ENCODE data around the gene BHLHE41. TPM values are rescaled to one million over a fixed set of nuclear protein-coding genes. Genes with fewer than 3 reads are reported as not detected.

BHLHE41 gene
- total and polyA plus RNA-seq, 2 experiments from 2014 or later: 1.6 to 3.6 TPM

- no peak overlapping the region for H3K4me2 ChIP-seq
- no peak for TF ChIP-seq CTCF (IDR thresholded peaks at IDR 0.05; ENCODE audit: poor library complexity)
- TF ChIP-seq EZH2phosphoT487 (IDR thresholded peaks at IDR 0.05; ENCODE audit: low read depth, severe bottlenecking, unreplicated experiment): no peak
- TF ChIP-seq EZH2 (IDR thresholded peaks at IDR 0.05; ENCODE audit: borderline replicate concordance): no peak
- no peaks in the 10 kb centered on the region for H3K27me3 ChIP-seq
- peaks cover 11% of the 10 kb centered on the region for H3K4me1 ChIP-seq (ENCODE audit: insufficient read depth)
- no peaks in the 10 kb centered on the region for H3K9me2 ChIP-seq (replicated peaks; ENCODE audit: insufficient read depth)
- no peaks in the 10 kb centered on the region for H3K79me2 ChIP-seq
- H3K4me3 ChIP-seq: no peak overlapping the region
- 67% methylated on average over 5 of the region's 5 CpGs for WGBS (ENCODE audit: low lambda C conversion rate, missing lambda C conversion rate)
- no peaks in the 10 kb centered on the region for H4K20me1 ChIP-seq (ENCODE audit: insufficient read depth, poor library complexity, severe bottlenecking)
- H3K27ac ChIP-seq: no peak overlapping the region
- no peak for DNase-seq (ENCODE audit: low spot score)
- H3K9me3 ChIP-seq (ENCODE audit: low read depth): no peaks in the 10 kb centered on the region
- no peaks in the 10 kb centered on the region for H3K36me3 ChIP-seq (replicated peaks; ENCODE audit: insufficient read depth, low read depth)
- no peak overlapping the region for H2AFZ ChIP-seq
Observed at GRCh38 chr12:26149968-26150500, 25.2 kb upstream of the BHLHE41 start.

- H3K4me2 ChIP-seq: no peak overlapping the region
Observed at GRCh38 chr12:26148291-26148690, 23.5 kb upstream of the BHLHE41 start.

GRCh38 chr12:26143291-26143690, 18.5 kb upstream of the BHLHE41 start:
- Histone ChIP-seq H4K20me1 (ENCODE audit: insufficient read depth, poor library complexity, severe bottlenecking) (no peaks in the 10 kb centered on the region), H3K27ac (no peak overlapping the region), H3K4me3 (no peak overlapping the region), H2AFZ (no peak overlapping the region), H3K27me3 (no peaks in the 10 kb centered on the region), H3K36me3 (replicated peaks; ENCODE audit: insufficient read depth, low read depth) (no peaks in the 10 kb centered on the region), H3K4me1 (ENCODE audit: insufficient read depth) (no peaks in the 10 kb centered on the region), H3K4me2 (no peak overlapping the region), H3K79me2 (no peaks in the 10 kb centered on the region), H3K9me3 (ENCODE audit: low read depth) (no peaks in the 10 kb centered on the region), H3K9me2 (replicated peaks; ENCODE audit: insufficient read depth) (no peaks in the 10 kb centered on the region)
- 47% methylated on average over 2 of the region's 2 CpGs for WGBS (ENCODE audit: low lambda C conversion rate, missing lambda C conversion rate)
- TF ChIP-seq CTCF (IDR thresholded peaks at IDR 0.05; ENCODE audit: poor library complexity) (no peak), EZH2 (IDR thresholded peaks at IDR 0.05; ENCODE audit: borderline replicate concordance) (no peak), EZH2phosphoT487 (IDR thresholded peaks at IDR 0.05; ENCODE audit: low read depth, severe bottlenecking, unreplicated experiment) (no peak)
- DNase-seq (ENCODE audit: low spot score): no peak

More at GRCh38 chr12:26148291-26148690, 23.5 kb upstream of the BHLHE41 start:
- no peak overlapping the region for H3K4me3 ChIP-seq
- H3K9me3 ChIP-seq (ENCODE audit: low read depth): no peaks in the 10 kb centered on the region
- TF ChIP-seq EZH2phosphoT487 (IDR thresholded peaks at IDR 0.05; ENCODE audit: low read depth, severe bottlenecking, unreplicated experiment): no peak
- no peak for TF ChIP-seq CTCF (IDR thresholded peaks at IDR 0.05; ENCODE audit: poor library complexity)
- no peak for TF ChIP-seq EZH2 (IDR thresholded peaks at IDR 0.05; ENCODE audit: borderline replicate concordance)
- no peak overlapping the region for H3K27ac ChIP-seq
- H3K36me3 ChIP-seq (replicated peaks; ENCODE audit: insufficient read depth, low read depth): no peaks in the 10 kb centered on the region
- no peak overlapping the region for H2AFZ ChIP-seq
- no peaks in the 10 kb centered on the region for H3K9me2 ChIP-seq (replicated peaks; ENCODE audit: insufficient read depth)
- no peaks in the 10 kb centered on the region for H4K20me1 ChIP-seq (ENCODE audit: insufficient read depth, poor library complexity, severe bottlenecking)
- DNase-seq (ENCODE audit: low spot score): no peak
- no peaks in the 10 kb centered on the region for H3K79me2 ChIP-seq
- H3K27me3 ChIP-seq: no peaks in the 10 kb centered on the region
- 69% methylated on average over 7 of the region's 7 CpGs for WGBS (ENCODE audit: low lambda C conversion rate, missing lambda C conversion rate)
- peaks cover 6% of the 10 kb centered on the region for H3K4me1 ChIP-seq (ENCODE audit: insufficient read depth)

- no peak overlapping the region for H3K4me2 ChIP-seq
- TF ChIP-seq CTCF (IDR thresholded peaks at IDR 0.05; ENCODE audit: poor library complexity) (no peak), EZH2phosphoT487 (IDR thresholded peaks at IDR 0.05; ENCODE audit: low read depth, severe bottlenecking, unreplicated experiment) (no peak), EZH2 (IDR thresholded peaks at IDR 0.05; ENCODE audit: borderline replicate concordance) (no peak)
- no peak overlapping the region for H2AFZ ChIP-seq
- no peaks in the 10 kb centered on the region for H3K4me1 ChIP-seq (ENCODE audit: insufficient read depth)
- no peaks in the 10 kb centered on the region for H3K27me3 ChIP-seq
- no peaks in the 10 kb centered on the region for H3K9me3 ChIP-seq (ENCODE audit: low read depth)
- H3K4me3 ChIP-seq: no peak overlapping the region
- no peaks in the 10 kb centered on the region for H3K9me2 ChIP-seq (replicated peaks; ENCODE audit: insufficient read depth)
- no peak for DNase-seq (ENCODE audit: low spot score)
- H4K20me1 ChIP-seq (ENCODE audit: insufficient read depth, poor library complexity, severe bottlenecking): no peaks in the 10 kb centered on the region
- H3K27ac ChIP-seq: no peak overlapping the region
- H3K36me3 ChIP-seq (replicated peaks; ENCODE audit: insufficient read depth, low read depth): no peaks in the 10 kb centered on the region
- no peaks in the 10 kb centered on the region for H3K79me2 ChIP-seq
Observed at GRCh38 chr12:26138860-26139259, 14.0 kb upstream of the BHLHE41 start.

All from hepatocyte (in vitro differentiated cells).